Measurements from ENCODE around the gene KICS2.

Gene KICS2

DNA sequence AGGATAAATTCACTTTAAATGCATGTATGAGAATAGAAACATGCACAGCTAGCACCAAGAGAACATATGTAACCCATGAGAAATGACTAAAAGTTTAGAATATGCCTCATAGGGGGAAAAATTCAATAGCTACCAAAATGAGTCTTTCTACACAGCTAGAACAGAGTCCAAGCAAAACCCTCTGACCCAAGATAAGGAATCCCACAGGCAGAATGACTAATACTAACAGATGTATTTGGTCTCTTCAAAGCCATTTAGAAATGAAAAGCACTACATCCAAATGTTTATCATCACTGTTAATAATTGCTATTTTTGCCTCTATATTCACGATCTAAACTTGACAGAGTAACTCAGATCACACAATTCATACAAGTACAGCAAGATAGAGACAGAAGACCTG, 44.0 kb downstream of the KICS2 start:
- in situ Hi-C loops (cut with MboI; ENCODE audit: low sequenced_read_pairs) = no loop called here
- no peaks in the 10 kb centered on the region for H3K36me3 ChIP-seq (replicated peaks)
- no peak overlapping the region for H3K4me3 ChIP-seq
- H3K4me1 ChIP-seq = no peaks in the 10 kb centered on the region
- H3K9me3 ChIP-seq = no peaks in the 10 kb centered on the region
- DNase-seq (ENCODE audit: low spot score in 2 of 2) = no peak
- no peaks in the 10 kb centered on the region for H3K27me3 ChIP-seq (ENCODE audit: low read depth)

DNA sequence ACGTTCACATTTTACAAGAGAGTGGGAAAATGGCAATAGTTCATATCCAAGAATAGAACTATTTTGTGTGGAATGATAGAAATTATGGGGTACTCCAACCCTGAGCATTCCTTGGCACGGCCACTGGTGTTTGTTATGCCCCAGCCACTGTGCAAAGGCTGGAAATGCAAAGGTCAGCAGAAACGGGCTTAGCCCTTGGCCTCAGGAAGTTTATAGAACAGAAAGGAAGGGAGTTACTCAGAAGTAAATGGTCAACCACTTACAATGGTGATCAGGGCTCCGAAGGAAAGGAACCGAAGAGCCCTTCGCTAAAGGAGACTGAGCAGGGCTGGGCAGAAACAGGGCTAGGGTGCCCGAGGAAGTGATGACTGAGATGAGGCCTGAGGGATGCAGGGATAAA, 45.1 kb downstream of the KICS2 start:
- Histone ChIP-seq H3K4me1 (no peaks in the 10 kb centered on the region), H3K27me3 (ENCODE audit: low read depth) (no peaks in the 10 kb centered on the region), H3K36me3 (replicated peaks) (no peaks in the 10 kb centered on the region), H3K4me3 (no peak overlapping the region), H3K9me3 (no peaks in the 10 kb centered on the region)
- no peak for DNase-seq (ENCODE audit: low spot score in 2 of 2)
- in situ Hi-C loops (cut with MboI; ENCODE audit: low sequenced_read_pairs) = no loop called here

DNA sequence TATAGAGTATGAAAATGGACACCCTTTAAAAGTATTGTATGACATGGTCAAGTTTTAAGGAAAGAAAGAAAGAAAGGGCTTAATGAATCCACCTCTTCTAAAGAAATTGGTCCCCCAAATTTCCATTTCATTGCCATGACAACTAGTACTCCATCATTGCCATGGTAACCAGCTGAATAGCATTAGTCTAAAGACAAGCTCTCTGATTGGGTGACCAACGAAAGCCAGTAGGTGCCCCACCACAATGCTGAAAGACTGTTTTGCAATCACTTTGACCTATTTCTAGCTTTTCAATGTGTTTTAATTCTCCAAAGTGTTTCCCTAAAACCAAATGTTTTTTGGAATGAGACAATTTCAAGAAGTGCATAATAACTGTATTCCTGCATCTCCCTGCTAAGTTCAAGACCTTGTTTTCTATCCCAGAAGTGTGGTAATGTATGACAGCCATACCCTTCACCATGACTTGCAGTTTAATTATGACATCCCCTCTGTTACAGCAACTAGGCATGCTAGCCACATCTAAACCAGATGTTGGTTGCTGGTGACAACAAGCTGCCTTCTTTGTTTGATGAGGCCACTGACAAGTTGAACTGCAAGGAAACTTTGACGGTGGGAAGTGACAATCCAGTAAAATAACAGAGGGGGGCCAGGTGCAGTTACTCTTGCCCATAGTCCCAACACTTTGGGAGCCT, 46.7 kb downstream of the KICS2 start:
- Histone ChIP-seq H3K36me3 (replicated peaks) (no peaks in the 10 kb centered on the region), H3K4me3 (no peak overlapping the region), H3K9me3 (no peaks in the 10 kb centered on the region), H3K4me1 (peaks cover 8% of the 10 kb centered on the region), H3K27me3 (ENCODE audit: low read depth) (no peaks in the 10 kb centered on the region)
- DNase-seq (ENCODE audit: low spot score in 2 of 2) = no peak
- in situ Hi-C loops (cut with MboI; ENCODE audit: low sequenced_read_pairs) = no loop called here

DNA sequence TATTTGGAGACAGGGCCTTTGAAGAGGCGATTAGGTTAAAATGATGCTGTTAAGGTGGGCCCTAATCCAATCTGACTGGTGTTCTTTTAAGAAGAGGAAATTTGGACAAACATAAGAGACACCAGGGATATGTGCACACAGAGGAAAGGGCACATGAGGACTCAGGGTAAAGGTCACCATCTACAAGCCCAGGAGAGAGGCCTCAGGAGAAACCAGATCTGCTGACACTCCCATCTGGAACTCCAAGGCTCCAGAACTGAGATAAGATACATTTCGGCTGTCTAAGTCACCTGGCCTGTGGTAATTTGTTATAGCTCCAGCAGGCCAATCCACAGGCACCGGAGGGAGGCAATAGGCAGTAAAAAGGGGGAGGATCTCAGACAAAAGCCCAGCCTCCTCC, 48.6 kb downstream of the KICS2 start:
- Histone ChIP-seq H3K9me3 (no peaks in the 10 kb centered on the region), H3K4me1 (peaks cover 18% of the 10 kb centered on the region), H3K36me3 (replicated peaks) (no peaks in the 10 kb centered on the region), H3K27me3 (ENCODE audit: low read depth) (no peaks in the 10 kb centered on the region), H3K4me3 (no peak overlapping the region)
- in situ Hi-C loops (cut with MboI; ENCODE audit: low sequenced_read_pairs) = no loop called here
- no peak for DNase-seq (ENCODE audit: low spot score in 2 of 2)
